IMR-90 (cell line): ENCODE measurements around the gene INTS3. TPM values are rescaled to one million over a fixed set of nuclear protein-coding genes. Genes with fewer than 3 reads are reported as not detected.

Experiments
- ATAC-seq: fragments of 200-7000 bp; cut with Tn5 transposase; 2 replicates; pipeline ENCODE4 v1.9.1; 2020; ENCODE audit warnings: low read depth, mild to moderate bottlenecking, moderate library complexity
- BruUV-seq: library from RNA; stranded (reverse); fragments of 400-500 nt; replicated peaks from 2 replicates; lab custom pipeline; 2021; lab: Mats Ljungman, UMichigan
- CTCF ChIA-PET: fragments of 300-600 bp; formaldehyde crosslinking; extraction: SDS; loops from one replicate; lab custom pipeline; 2021; ENCODE audit warnings: antibody characterized with exemption; lab: Yijun Ruan, JAX
- POLR2A ChIA-PET: fragments of 300-600 bp; sonication (Branson Sonifier 250); formaldehyde crosslinking; loops from one replicate; lab custom pipeline; 2022; ENCODE audit warnings: antibody characterized with exemption; ENCODE audit not compliant: unreplicated experiment; lab: Charles Lee
- DNase-seq: peaks from one replicate; pipeline ENCODE4 v3.0.0; 2013
- H2AFZ ChIP-seq: replicated peaks from 2 replicates; pipeline ENCODE3; 2013; ENCODE audit warnings: low read length, mild to moderate bottlenecking; ENCODE audit not compliant: poor library complexity
- H2AK5ac ChIP-seq: 2 replicates; pipeline ENCODE4 v1.6.1; 2013; ENCODE audit warnings: low read depth, low read length, inconsistent platforms
- H2AK9ac ChIP-seq: replicated peaks from 2 replicates; pipeline ENCODE3; 2013; ENCODE audit warnings: mild to moderate bottlenecking, low read depth, low read length, moderate library complexity; ENCODE audit not compliant: poor library complexity
- H2BK120ac ChIP-seq: 2 replicates; pipeline ENCODE4 v1.6.1; 2013; ENCODE audit warnings: low read depth, low read length, inconsistent platforms
- H2BK15ac ChIP-seq: 3 replicates; pipeline ENCODE4 v1.6.1; 2013; ENCODE audit warnings: low read depth, low read length, inconsistent platforms
- H2BK20ac ChIP-seq: 2 replicates; pipeline ENCODE4 v1.6.1; 2013; ENCODE audit warnings: low read depth, mild to moderate bottlenecking, inconsistent platforms, low read length, moderate library complexity
- H2BK5ac ChIP-seq: 2 replicates; pipeline ENCODE4 v1.6.1; 2013; ENCODE audit warnings: mild to moderate bottlenecking, low read depth, low read length, inconsistent platforms; ENCODE audit not compliant: poor library complexity, severe bottlenecking
- H3K14ac ChIP-seq: replicated peaks from 2 replicates; pipeline ENCODE4 v1.6.1; 2013; ENCODE audit warnings: low read depth, low read length, inconsistent platforms
- H3K18ac ChIP-seq: 2 replicates; pipeline ENCODE4 v1.6.1; 2013; ENCODE audit warnings: low read depth, low read length, control low read depth
- H3K23ac ChIP-seq: 2 replicates; pipeline ENCODE4 v1.6.1; 2013; ENCODE audit warnings: low read depth, low read length, inconsistent platforms
- H3K27ac ChIP-seq: 2 replicates; pipeline ENCODE4 v1.5.1; 2013; ENCODE audit warnings: mild to moderate bottlenecking, control low read depth, low read length; ENCODE audit not compliant: insufficient read depth
- H3K27me3 ChIP-seq: 2 replicates; pipeline ENCODE4 v1.6.1; 2013; ENCODE audit warnings: low read length; ENCODE audit not compliant: control insufficient read depth, insufficient read depth
- H3K36me3 ChIP-seq: 2 replicates; pipeline ENCODE4 v1.6.1; 2013; ENCODE audit warnings: low read length, mixed read lengths; ENCODE audit not compliant: control insufficient read depth, insufficient read depth
- H3K4ac ChIP-seq: 2 replicates; pipeline ENCODE4 v1.6.1; 2013; ENCODE audit warnings: low read depth, low read length, inconsistent platforms
- H3K4me1 ChIP-seq: 2 replicates; pipeline ENCODE4 v1.6.1; 2013; ENCODE audit warnings: low read length, mixed read lengths; ENCODE audit not compliant: control insufficient read depth, insufficient read depth
- H3K4me2 ChIP-seq: 2 replicates; pipeline ENCODE4 v1.6.1; 2013; ENCODE audit warnings: low read depth, mild to moderate bottlenecking, control low read depth, low read length, moderate library complexity
- H3K4me3 ChIP-seq: 2 replicates; pipeline ENCODE4 v1.5.1; 2013; ENCODE audit warnings: low read depth, mild to moderate bottlenecking, control low read depth, low read length, moderate library complexity; ENCODE audit not compliant: insufficient read depth
- H3K56ac ChIP-seq: 2 replicates; pipeline ENCODE4 v1.6.1; 2013; ENCODE audit warnings: low read length, inconsistent platforms; ENCODE audit not compliant: insufficient read depth; ENCODE audit errors: extremely low read depth
- H3K79me1 ChIP-seq, 2 experiments: 2 replicates each; pipeline ENCODE4 v1.6.1; 2013; ENCODE audit warnings: low read length in 2 of 2, inconsistent platforms in 1 of 2, low read depth in 1 of 2
- H3K9ac ChIP-seq: 2 replicates; pipeline ENCODE4 v1.6.1; 2013; ENCODE audit warnings: low read depth, low read length, control low read depth
- H3K9me1 ChIP-seq: 2 replicates; pipeline ENCODE4 v1.6.1; 2013; ENCODE audit warnings: low read length, inconsistent platforms; ENCODE audit not compliant: insufficient read depth
- H3K9me3 ChIP-seq: 2 replicates; pipeline ENCODE4 v1.6.1; 2013; ENCODE audit warnings: low read length; ENCODE audit not compliant: control insufficient read depth, insufficient read depth
- H4K20me1 ChIP-seq: 2 replicates; pipeline ENCODE4 v1.6.1; 2013; ENCODE audit warnings: low read length, inconsistent platforms; ENCODE audit not compliant: insufficient read depth
- H4K5ac ChIP-seq: 2 replicates; pipeline ENCODE4 v1.6.1; 2013; ENCODE audit warnings: mild to moderate bottlenecking, low read depth, low read length, control low read depth
- H4K8ac ChIP-seq, 2 experiments: 2 replicates each; pipeline ENCODE4 v1.6.1; 2013; ENCODE audit warnings: low read depth in 2 of 2, low read length in 2 of 2, control low read depth in 1 of 2, inconsistent platforms in 1 of 2
- H4K91ac ChIP-seq: 2 replicates; pipeline ENCODE4 v1.6.1; 2013; ENCODE audit warnings: low read depth, low read length, inconsistent platforms; ENCODE audit not compliant: insufficient read depth
- BHLHE40 ChIP-seq: fragments of 150-350 bp; IDR thresholded peaks from 2 replicates; pipeline ENCODE4 v1.6.1; 2016; ENCODE audit warnings: mild to moderate bottlenecking, low read depth, low read length
- CEBPB ChIP-seq: IDR thresholded peaks from 2 replicates; pipeline ENCODE4 v1.6.1; 2012; ENCODE audit warnings: low read depth, low read length, improper control_type of control experiment
- CHD1 ChIP-seq: IDR thresholded peaks from 2 replicates; pipeline ENCODE4 v1.6.1; 2012; ENCODE audit warnings: low read depth, low read length, improper control_type of control experiment
- CTCF ChIP-seq: conservative IDR thresholded peaks from 2 replicates; pipeline ENCODE4 v1.5.1; 2012; ENCODE audit warnings: mild to moderate bottlenecking, low read depth, low read length, improper control_type of control experiment
- ELK1 ChIP-seq: fragments of 150-350 bp; IDR thresholded peaks from 2 replicates; pipeline ENCODE4 v1.6.1; 2016; ENCODE audit warnings: low read depth, mild to moderate bottlenecking, low read length, moderate library complexity, borderline replicate concordance
- FOS ChIP-seq: fragments of 150-350 bp; IDR thresholded peaks from 2 replicates; pipeline ENCODE4 v1.6.1; 2016; ENCODE audit warnings: low read depth, low read length
- MAFK ChIP-seq: IDR thresholded peaks from 2 replicates; pipeline ENCODE4 v1.6.1; 2012; ENCODE audit warnings: low read depth, low read length, improper control_type of control experiment
- MAZ ChIP-seq: IDR thresholded peaks from 2 replicates; pipeline ENCODE4 v1.6.1; 2012; ENCODE audit warnings: low read depth, mild to moderate bottlenecking, low read length, improper control_type of control experiment, moderate library complexity, borderline replicate concordance
- NFE2L2 ChIP-seq: fragments of 150-350 bp; IDR thresholded peaks from 2 replicates; pipeline ENCODE4 v1.6.1; 2016; ENCODE audit warnings: low read depth, mild to moderate bottlenecking, low read length
- POLR2A ChIP-seq: IDR thresholded peaks from 2 replicates; pipeline ENCODE4 v1.6.1; 2012; ENCODE audit warnings: mild to moderate bottlenecking, low read depth, low read length
- RAD21 ChIP-seq: IDR thresholded peaks from 2 replicates; pipeline ENCODE4 v1.6.1; 2012; ENCODE audit warnings: low read length, improper control_type of control experiment
- RCOR1 ChIP-seq: IDR thresholded peaks from 2 replicates; pipeline ENCODE4 v1.6.1; 2012; ENCODE audit warnings: mild to moderate bottlenecking, low read length, improper control_type of control experiment; ENCODE audit not compliant: insufficient replicate concordance
- RFX5 ChIP-seq: IDR thresholded peaks from 2 replicates; pipeline ENCODE4 v1.8.0; 2012; ENCODE audit warnings: low read depth, mild to moderate bottlenecking, low read length, moderate library complexity
- SMC3 ChIP-seq: fragments of 150-350 bp; IDR thresholded peaks from 2 replicates; pipeline ENCODE4 v1.6.1; 2016; ENCODE audit warnings: low read depth, mild to moderate bottlenecking, antibody characterized with exemption, low read length, moderate library complexity
- WGBS, 2 experiments: methylation state at CpG; one replicate each; pipeline versions ENCODE4 v1.1.5 to v1.1.7; 2013; ENCODE audit warnings: missing lambda C conversion rate in 2 of 2; ENCODE audit not compliant: insufficient read length in 1 of 2; ENCODE audit errors: extremely low coverage in 2 of 2; 5-methylcytosine and 5-hydroxymethylcytosine counted together
- dilution Hi-C: fragments of 300-500 bp; cut with HindIII; formaldehyde crosslinking; loops from one replicate; pipeline ENCODE4 v1.14.3; 2018; ENCODE audit warnings: low sequenced_read_pairs; ENCODE audit not compliant: unreplicated experiment
- in situ Hi-C: fragments of 300-500 bp; cut with MboI; formaldehyde crosslinking; loops from 3 replicates; pipeline ENCODE4 v1.14.3; 2019; ENCODE audit warnings: low sequenced_read_pairs, inconsistent platforms, mixed read lengths
- intact Hi-C: fragments of 100-400 bp; cut with micrococcal nuclease; formaldehyde crosslinking; loops from 2 replicates; pipeline ENCODE4 v1.10.0; 2022
- polyA plus RNA-seq, 3 experiments: library from polyadenylated mRNA; depleted of rRNA; stranded (reverse); fragments of >200 nt; gene quantifications; 2 replicates each; pipeline ENCODE4 v1.2.3, GENCODE V29; 2012; ENCODE audit warnings: low replicate concordance in 1 of 3
- total RNA-seq: library from RNA; depleted of rRNA; stranded (reverse); fragments of >200 nt; gene quantifications from 2 replicates; pipeline ENCODE4 v1.2.3, GENCODE V29; 2012

INTS3 gene
- total and polyA plus RNA-seq, 2 of the 4 experiments (the other 2 are of a cell fraction) = 33.5 to 59.4 TPM

GRCh38 chr1:153728305-153729066 lies 636 bp downstream of the INTS3 start (continued):
- no peak for TF ChIP-seq RCOR1
- no peak for TF ChIP-seq RAD21

- Histone ChIP-seq H3K4me2 (no peak overlapping the region), H3K36me3 (0 out of 2 replicates have a peak, but pooled peaks cover under 1% of the 10 kb centered on the region), H3K23ac (no peak overlapping the region), H3K4ac (no peak overlapping the region), H2BK15ac (no peak overlapping the region; the same call in 2 of the 3 replicates), H3K4me1 (peaks cover 3% of the 10 kb centered on the region), H4K20me1 (no peaks in the 10 kb centered on the region), H2BK20ac (no peak overlapping the region), H3K9me1 (peaks cover 6% of the 10 kb centered on the region), H3K27ac (no peak overlapping the region), H2AK9ac (no peak overlapping the region), H3K18ac (no peak overlapping the region), H2BK120ac (no peak overlapping the region), H3K9me3 (no peaks in the 10 kb centered on the region), H4K8ac (no peak overlapping the region), H2AK5ac (no peak overlapping the region), H3K79me1 (peaks cover 14 to 49% of the 10 kb centered on the region in 2 experiments), H2AFZ (no peak overlapping the region), H3K4me3 (no peak overlapping the region), H4K5ac (no peak overlapping the region), H4K91ac (no peak overlapping the region), H3K56ac (no peak overlapping the region), H3K9ac (no peak overlapping the region), H3K14ac (no peak overlapping the region), H3K27me3 (no peaks in the 10 kb centered on the region), H2BK5ac (no peak overlapping the region)
- no TSS peak for BruUV-seq
- POLR2A ChIA-PET = no interaction called here
- CTCF ChIA-PET = interaction anchor here (0.7 kb wide), 1 partner anchor 22 kb away, joined by 6 read pairs; no protein-coding TSS in a partner anchor
- dilution Hi-C loops (no loop called here), intact Hi-C loops (no loop called here), in situ Hi-C loops (no loop called here)
- ATAC-seq (no peak), DNase-seq (no peak)
- WGBS, 2 experiments = 80% methylated on average over 1 of the region's 5 CpGs; no CpG with 5 or more reads in 1 of the 2 experiments
- TF ChIP-seq POLR2A (no peak), NFE2L2 (no peak), FOS (no peak), RCOR1 (no peak), CEBPB (no peak), BHLHE40 (no peak), MAZ (no peak), MAFK (no peak), RFX5 (no peak), SMC3 (no peak), CHD1 (no peak), ELK1 (no peak), CTCF (no peak)
Observed at GRCh38 chr1:153730468-153730988, 2.7 kb downstream of the INTS3 start.
